H1 (cell line): ENCODE measurements around the gene CEBPE. TPM values are rescaled to one million over a fixed set of nuclear protein-coding genes. Genes with fewer than 3 reads are reported as not detected.

Experiments
- CTCF ChIA-PET: fragments of 300-600 bp; sonication (Branson Sonifier 250); formaldehyde crosslinking; loops from one replicate; lab custom pipeline; 2021; ENCODE audit not compliant: partially characterized antibody; lab: Charles Lee
- POLR2A ChIA-PET: fragments of 300-600 bp; sonication (Branson Sonifier 250); formaldehyde crosslinking; loops from one replicate; lab custom pipeline; 2021; ENCODE audit warnings: inconsistent platforms; ENCODE audit not compliant: partially characterized antibody; lab: Charles Lee
- DNase-seq, 2 experiments: peaks; one replicate each; pipeline versions ENCODE4 v3.0.0 to v3.0.0-alpha.2; 2010 to 2022; ENCODE audit warnings: low spot score in 2 of 2, low read depth in 1 of 2, mixed read lengths in 1 of 2
- FAIRE-seq: peaks from 2 replicates; lab custom pipeline; 2011; peaks lifted over from hg19 to GRCh38; lab: Jason Lieb, UNC
- H2AFZ ChIP-seq: 2 replicates; pipeline ENCODE4 v1.8.1; 2012; ENCODE audit warnings: low read length, inconsistent platforms
- H2AK5ac ChIP-seq: 2 replicates; pipeline ENCODE4 v1.6.1; 2013; ENCODE audit warnings: low read depth, low read length
- H2BK120ac ChIP-seq: replicated peaks from 2 replicates; pipeline ENCODE3; 2013; ENCODE audit warnings: low read depth, low read length, inconsistent platforms
- H2BK12ac ChIP-seq: 2 replicates; pipeline ENCODE4 v1.6.1; 2013; ENCODE audit warnings: low read depth, low read length
- H2BK15ac ChIP-seq: 2 replicates; pipeline ENCODE4 v1.6.1; 2013; ENCODE audit warnings: low read length
- H2BK20ac ChIP-seq: 2 replicates; pipeline ENCODE4 v1.6.1; 2013; ENCODE audit warnings: low read length
- H2BK5ac ChIP-seq: 2 replicates; pipeline ENCODE4 v1.6.1; 2013; ENCODE audit warnings: low read depth, low read length
- H3K14ac ChIP-seq: 2 replicates; pipeline ENCODE4 v1.6.1; 2013; ENCODE audit warnings: inconsistent platforms; ENCODE audit not compliant: insufficient read length
- H3K18ac ChIP-seq: 2 replicates; pipeline ENCODE4 v1.6.1; 2013; ENCODE audit warnings: low read length; ENCODE audit errors: extremely low read depth
- H3K23ac ChIP-seq: 2 replicates; pipeline ENCODE4 v1.6.1; 2013; ENCODE audit warnings: inconsistent platforms; ENCODE audit not compliant: insufficient read length
- H3K23me2 ChIP-seq: 2 replicates; pipeline ENCODE4 v1.6.1; 2013; ENCODE audit warnings: low read depth, low read length
- H3K27ac ChIP-seq: 2 replicates; pipeline ENCODE4 v1.6.1; 2011; ENCODE audit warnings: low read depth, low read length, inconsistent platforms
- H3K27me3 ChIP-seq, 4 experiments: replicated peaks in 1 of 4; 1 replicate in 1 of 4; 2 replicates in 3 of 4; pipeline versions ENCODE4 v1.6.1 to v1.8.1; 2011 to 2013; ENCODE audit warnings: low read length in 3 of 4, mild to moderate bottlenecking in 3 of 4, inconsistent platforms in 2 of 4, mixed read lengths in 2 of 4, moderate library complexity in 1 of 4; ENCODE audit not compliant: control insufficient read depth in 3 of 4, insufficient read depth in 3 of 4; ENCODE audit errors: extremely low read depth in 1 of 4
- H3K36me3 ChIP-seq, 4 experiments: 2 replicates each; pipeline versions ENCODE4 v1.6.1 to v1.8.1; 2011 to 2013; ENCODE audit warnings: mild to moderate bottlenecking in 4 of 4, low read length in 3 of 4, moderate library complexity in 2 of 4, control low read depth in 1 of 4, inconsistent platforms in 1 of 4; ENCODE audit not compliant: insufficient read depth in 4 of 4, control insufficient read depth in 2 of 4
- H3K4ac ChIP-seq: replicated peaks from 2 replicates; pipeline ENCODE3; 2013; ENCODE audit warnings: low read length, low read depth, mixed read lengths, inconsistent platforms; ENCODE audit not compliant: insufficient read length
- H3K4me1 ChIP-seq, 4 experiments: replicated peaks in 1 of 4; 1 replicate in 1 of 4; 2 replicates in 3 of 4; pipeline versions ENCODE4 v1.6.1 to v1.8.1; 2011 to 2013; ENCODE audit warnings: low read length in 3 of 4, inconsistent platforms in 2 of 4, mixed read lengths in 1 of 4; ENCODE audit not compliant: insufficient read depth in 4 of 4, control insufficient read depth in 3 of 4
- H3K4me2 ChIP-seq, 2 experiments: 2 replicates each; pipeline versions ENCODE4 v1.6.1 to v1.8.1; 2011 to 2013; ENCODE audit warnings: low read depth in 2 of 2, low read length in 2 of 2, control low read depth in 1 of 2, inconsistent platforms in 1 of 2, mild to moderate bottlenecking in 1 of 2; ENCODE audit not compliant: insufficient read depth in 1 of 2
- H3K4me3 ChIP-seq, 4 experiments: fragments of 200-600, 300-600 bp in 1 of 4; sonication (generic), shearing (Covaris generic), sonication (Bioruptor Twin) in 1 of 4; 2 replicates each; pipeline versions ENCODE4 v1.5.1 to v1.8.1; 2011 to 2016; ENCODE audit warnings: low read length in 4 of 4, low read depth in 3 of 4, control low read depth in 2 of 4, inconsistent platforms in 2 of 4, mild to moderate bottlenecking in 2 of 4, mixed read lengths in 1 of 4, moderate library complexity in 1 of 4; ENCODE audit not compliant: insufficient read depth in 2 of 4; ENCODE audit errors: extremely low read depth in 1 of 4
- H3K56ac ChIP-seq: replicated peaks from 2 replicates; pipeline ENCODE3; 2013; ENCODE audit warnings: low read depth, mild to moderate bottlenecking, mixed read lengths, low read length, inconsistent platforms; ENCODE audit not compliant: insufficient read length
- H3K79me1 ChIP-seq: 2 replicates; pipeline ENCODE4 v1.6.1; 2013; ENCODE audit warnings: low read depth, low read length, control low read depth
- H3K79me2 ChIP-seq, 2 experiments: 2 replicates each; pipeline versions ENCODE4 v1.6.1 to v1.8.1; 2012 to 2013; ENCODE audit warnings: low read length in 2 of 2, mild to moderate bottlenecking in 2 of 2, inconsistent platforms in 1 of 2; ENCODE audit not compliant: insufficient read depth in 2 of 2, control insufficient read depth in 1 of 2
- H3K9ac ChIP-seq, 4 experiments: replicated peaks in 1 of 4; 1 replicate in 1 of 4; 2 replicates in 3 of 4; pipeline versions ENCODE4 v1.6.1 to v1.8.1; 2011 to 2013; ENCODE audit warnings: low read depth in 3 of 4, low read length in 3 of 4, control low read depth in 2 of 4, mild to moderate bottlenecking in 2 of 4, moderate library complexity in 2 of 4, inconsistent platforms in 1 of 4; ENCODE audit errors: extremely low read depth in 1 of 4
- H3K9me3 ChIP-seq, 2 experiments: 2 replicates each; pipeline versions ENCODE4 v1.6.1 to v1.8.1; 2012 to 2013; ENCODE audit warnings: mild to moderate bottlenecking in 2 of 2, moderate library complexity in 2 of 2, control low read depth in 1 of 2, inconsistent platforms in 1 of 2, low read depth in 1 of 2, low read length in 1 of 2, mixed read lengths in 1 of 2; ENCODE audit not compliant: insufficient read depth in 2 of 2
- H4K20me1 ChIP-seq, 2 experiments: replicated peaks in 1 of 2; 2 replicates each; pipeline versions ENCODE3 to v1.8.1; 2011 to 2013; ENCODE audit warnings: inconsistent platforms in 2 of 2, low read length in 2 of 2, mild to moderate bottlenecking in 1 of 2; ENCODE audit not compliant: insufficient read depth in 2 of 2, control insufficient read depth in 1 of 2
- H4K5ac ChIP-seq: 2 replicates; pipeline ENCODE4 v1.6.1; 2013; ENCODE audit warnings: low read length, low read depth, mixed read lengths, inconsistent platforms; ENCODE audit not compliant: insufficient read length
- H4K8ac ChIP-seq: 2 replicates; pipeline ENCODE4 v1.8.0; 2013; ENCODE audit warnings: mild to moderate bottlenecking, moderate library complexity, low read length, inconsistent platforms; ENCODE audit not compliant: insufficient read depth; ENCODE audit errors: extremely low read depth
- H4K91ac ChIP-seq: replicated peaks from 2 replicates; pipeline ENCODE3; 2013; ENCODE audit warnings: low read length, mixed read lengths, inconsistent platforms; ENCODE audit not compliant: insufficient read length
- BCL11A ChIP-seq, 2 experiments: IDR thresholded peaks; one replicate each; pipeline ENCODE4 v1.6.1; 2011; ENCODE audit warnings: low read depth in 2 of 2, low read length in 2 of 2, mild to moderate bottlenecking in 2 of 2
- MAFK ChIP-seq: IDR thresholded peaks from 2 replicates; pipeline ENCODE4 v1.6.1; 2012; ENCODE audit warnings: low read depth, mild to moderate bottlenecking, improper control_type of control experiment, low read length
- POLR2AphosphoS5 ChIP-seq: IDR thresholded peaks from 2 replicates; pipeline ENCODE4 v1.6.1; 2011; ENCODE audit warnings: low read depth, low read length
- RAD21 ChIP-seq, 2 experiments: IDR thresholded peaks in 1 of 2; conservative IDR thresholded peaks in 1 of 2; 2 replicates each; pipeline ENCODE4 v1.6.1; 2011; ENCODE audit warnings: low read depth in 2 of 2, low read length in 2 of 2, improper control_type of control experiment in 1 of 2, inconsistent platforms in 1 of 2, mild to moderate bottlenecking in 1 of 2, moderate library complexity in 1 of 2
- TCF12 ChIP-seq: IDR thresholded peaks from 2 replicates; pipeline ENCODE4 v1.6.1; 2011; ENCODE audit warnings: low read depth, mild to moderate bottlenecking, low read length
- TEAD4 ChIP-seq: IDR thresholded peaks from 2 replicates; pipeline ENCODE4 v1.6.1; 2012; ENCODE audit warnings: low read depth, low read length, inconsistent platforms, mixed read lengths
- WGBS, 2 experiments: shearing (Covaris generic) in 1 of 2; methylation state at CpG; one replicate each; pipeline versions ENCODE4 v1.1.6 to v1.1.7; 2013 to 2015; ENCODE audit warnings: low lambda C conversion rate in 2 of 2, mixed read lengths in 2 of 2, inconsistent platforms in 1 of 2, low coverage in 1 of 2, missing lambda C conversion rate in 1 of 2; ENCODE audit not compliant: insufficient replicate concordance in 2 of 2, insufficient coverage in 1 of 2, insufficient read length in 1 of 2; ENCODE audit errors: extremely low coverage in 1 of 2, missing lambda C conversion rate in 1 of 2; 5-methylcytosine and 5-hydroxymethylcytosine counted together
- polyA plus RNA-seq, 7 experiments: library from polyadenylated mRNA; depleted of rRNA in 3 of 7; stranded (reverse) in 5 of 7; unstranded in 2 of 7; fragments of >200 nt in 5 of 7; fragments of 200-250 nt in 2 of 7; gene quantifications; 1 replicate in 5 of 7; 2 replicates in 1 of 7; 4 replicates in 1 of 7; pipeline versions ENCODE4 v1.2.1 to v1.2.3, GENCODE V29; 2011 to 2013; ENCODE audit warnings: missing spikeins in 2 of 7, mixed read lengths in 2 of 7
- total RNA-seq: library from RNA; stranded (reverse); fragmentation: NEBNext Ultra II Directional; extraction: Animal tissue kit (Norgen Biotek cat#: 25700); gene quantifications from 2 replicates; pipeline ENCODE4 v1.2.1, GENCODE V29; 2021
- TF ChIP-seq, protein P1 (sequence below): IDR thresholded peaks from 2 replicates; pipeline ENCODE4 v1.6.1; 2011; ENCODE audit warnings: low read depth, mild to moderate bottlenecking, low read length; ENCODE audit not compliant: insufficient read depth
- TF ChIP-seq, protein P2 (sequence below): IDR thresholded peaks from 2 replicates; pipeline ENCODE4 v1.6.1; 2012; ENCODE audit warnings: inconsistent platforms

CEBPE gene
- total and polyA plus RNA-seq, 2 of the 8 experiments (the other 6 are each of a cell fraction or from before 2014, with no cell fraction given), result 0.05 TPM; not detected in 1

DNA sequence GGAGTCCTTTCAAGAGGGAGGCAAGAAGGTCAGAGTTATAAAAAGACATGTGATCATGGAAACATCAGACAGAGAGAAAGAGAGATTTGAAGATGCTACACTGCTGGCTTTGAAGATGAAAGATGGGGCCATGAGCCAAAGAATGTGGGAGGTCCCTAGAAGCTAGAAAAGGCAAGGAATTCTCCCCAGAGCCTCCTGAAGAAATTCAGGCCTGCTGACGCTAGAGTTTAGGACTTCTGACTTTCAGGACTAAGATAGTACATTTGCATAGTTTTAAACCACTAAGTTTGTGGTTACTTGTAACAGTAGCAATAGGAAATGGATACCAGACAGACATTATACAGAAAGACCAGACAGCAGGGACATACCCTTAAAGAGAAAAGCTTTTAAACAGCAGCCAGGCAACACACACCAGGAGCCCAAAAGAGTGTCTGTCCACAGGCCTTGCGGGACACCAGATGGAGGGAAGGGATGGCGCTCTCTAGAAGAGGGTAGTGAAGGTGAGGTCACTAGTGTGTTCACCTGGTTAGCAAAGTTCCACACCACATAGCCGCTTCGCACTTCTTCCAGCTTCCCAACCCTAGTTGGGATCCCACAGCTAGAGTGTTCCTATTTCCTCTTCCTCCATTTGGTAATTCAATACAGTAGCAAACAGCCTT lies 29.7 kb upstream of the CEBPE start:
- H3K4ac ChIP-seq, result no peak overlapping the region
- no peaks in the 10 kb centered on the region for H3K79me2 ChIP-seq
- no peak overlapping the region for H2BK12ac ChIP-seq
- H3K9ac ChIP-seq, result no peak overlapping the region
- peaks cover 0 to 23% (median 11%) of the 10 kb centered on the region in 4 experiments; a peak in 6 of 8 replicates for H3K36me3 ChIP-seq
- no peaks in the 10 kb centered on the region for H3K27me3 ChIP-seq
- H2BK5ac ChIP-seq, result no peak overlapping the region
- no peak overlapping the region for H3K23ac ChIP-seq
- CTCF ChIA-PET, result interaction anchor here (0.6 to 1.8 kb wide), 3 partner anchors 27 to 74 kb away, joined by 3 to 7 read pairs (median 4); no protein-coding TSS in a partner anchor
- H4K20me1 ChIP-seq, result peaks cover 2 to 4% of the 10 kb centered on the region in 2 experiments
- POLR2A ChIA-PET, result interaction anchor here (1.0 to 1.2 kb wide), 2 partner anchors 13 to 38 kb away, joined by 3 read pairs; no protein-coding TSS in a partner anchor
- H4K8ac ChIP-seq, result no peak overlapping the region
- no peak overlapping the region for H3K27ac ChIP-seq
- 96% methylated on average over 5 of the region's 5 CpGs; no CpG with 5 or more reads in 1 of the 2 experiments for WGBS, 2 experiments
- H3K4me1 ChIP-seq, result no peaks in the 10 kb centered on the region; a peak in 1 of 7 replicates
- no peaks in the 10 kb centered on the region for H3K9me3 ChIP-seq
- FAIRE-seq (no peak), DNase-seq (no peak)
- H3K4me3 ChIP-seq, result no peak overlapping the region
- H2BK120ac ChIP-seq, result no peak overlapping the region
- H3K14ac ChIP-seq, result no peak overlapping the region
- H2BK15ac ChIP-seq, result no peak overlapping the region
- H3K18ac ChIP-seq, result no peak overlapping the region
- no peak overlapping the region for H4K91ac ChIP-seq
- TF ChIP-seq RAD21 (IDR thresholded peaks at IDR 0.05 in 1 of 2, conservative IDR thresholded peaks at IDR 0.05 in 1 of 2; ENCODE audit: low read depth in 2 of 2, low read length in 2 of 2) (no peak), TEAD4 (no peak), TCF12 (no peak), POLR2AphosphoS5 (no peak), MAFK (no peak), BCL11A (IDR thresholded peaks at IDR 0.05; ENCODE audit: low read depth in 2 of 2, low read length in 2 of 2) (no peak)
- TF ChIP-seq, protein P1, sequence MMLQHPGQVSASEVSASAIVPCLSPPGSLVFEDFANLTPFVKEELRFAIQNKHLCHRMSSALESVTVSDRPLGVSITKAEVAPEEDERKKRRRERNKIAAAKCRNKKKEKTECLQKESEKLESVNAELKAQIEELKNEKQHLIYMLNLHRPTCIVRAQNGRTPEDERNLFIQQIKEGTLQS, result no peak
- TF ChIP-seq, protein P2, sequence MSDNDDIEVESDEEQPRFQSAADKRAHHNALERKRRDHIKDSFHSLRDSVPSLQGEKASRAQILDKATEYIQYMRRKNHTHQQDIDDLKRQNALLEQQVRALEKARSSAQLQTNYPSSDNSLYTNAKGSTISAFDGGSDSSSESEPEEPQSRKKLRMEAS, result no peak
- H2AFZ ChIP-seq, result no peak overlapping the region
- H3K79me1 ChIP-seq, result no peaks in the 10 kb centered on the region; the same call in none of the 2 replicates
- H4K5ac ChIP-seq, result no peak overlapping the region
- peaks cover 3% of the 10 kb centered on the region; the same call in 1 of the 2 replicates for H3K23me2 ChIP-seq
- no peak overlapping the region for H3K56ac ChIP-seq
- H3K4me2 ChIP-seq, result no peak overlapping the region
- no peak overlapping the region for H2AK5ac ChIP-seq
- H2BK20ac ChIP-seq, result no peak overlapping the region
